Stomach (tissue), 4 donors: Measurements from ENCODE around the gene RAB21.

Experiments
- CTCF ChIP-seq, 7 experiments: fragments of 450-650 bp in 4 of 7; fragments of 200-600 bp in 3 of 7; sonication (generic) in 3 of 7; IDR thresholded peaks; one replicate each; pipeline ENCODE4 v1.5.1; 2016 to 2019; ENCODE audit warnings: antibody characterized with exemption in 7 of 7, control low read depth in 2 of 7, mild to moderate bottlenecking in 1 of 7
- POLR2AphosphoS5 ChIP-seq, 3 donors: sonication (generic); formaldehyde crosslinking; IDR thresholded peaks; one replicate each; pipeline ENCODE4 v1.6.1; 2016; ENCODE audit warnings: antibody characterized with exemption in 3 of 3

DNA sequence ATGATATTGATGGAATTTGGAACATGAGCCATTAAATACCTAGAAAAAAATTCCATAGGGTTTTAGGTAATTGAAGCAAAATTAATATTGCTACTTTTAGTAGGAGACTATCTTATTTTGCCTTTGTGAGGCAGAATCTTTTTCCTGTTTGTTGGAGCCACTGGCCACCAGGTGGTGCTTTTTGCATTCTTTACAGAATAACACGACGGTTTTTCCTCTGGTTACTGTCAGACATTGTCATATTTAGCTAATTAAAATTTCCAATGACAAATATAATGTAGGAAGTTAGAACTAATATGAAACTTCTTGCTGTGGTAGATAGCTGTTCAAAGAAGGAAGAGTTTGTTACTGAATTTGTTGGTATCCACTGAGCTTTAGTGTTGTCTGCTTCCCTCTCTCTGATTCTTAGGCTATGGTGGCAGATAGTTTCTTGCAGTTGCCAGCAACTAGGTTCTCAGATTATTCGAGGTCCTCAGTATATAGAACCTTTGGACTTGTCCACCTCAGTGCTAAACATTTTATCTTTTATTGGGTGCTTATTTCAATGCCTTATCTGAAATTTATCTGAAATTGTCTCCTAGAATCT lies 25.7 kb downstream of the RAB21 start:
- TF ChIP-seq POLR2AphosphoS5 (IDR thresholded peaks at IDR 0.05) (peak in 1 of 3 donors; percentile 7), CTCF (IDR thresholded peaks at IDR 0.05) (peak in 5 of 7 experiments; percentile 12 to 68 (median 48))
